ENCODE results near the gene PROB1.
"Not testable (repeated sequence)": the region's sequence is repeated elsewhere in the genome, so short reads cannot be mapped to it uniquely, and the experiment has no call there.

The PROB1 gene, protein sequence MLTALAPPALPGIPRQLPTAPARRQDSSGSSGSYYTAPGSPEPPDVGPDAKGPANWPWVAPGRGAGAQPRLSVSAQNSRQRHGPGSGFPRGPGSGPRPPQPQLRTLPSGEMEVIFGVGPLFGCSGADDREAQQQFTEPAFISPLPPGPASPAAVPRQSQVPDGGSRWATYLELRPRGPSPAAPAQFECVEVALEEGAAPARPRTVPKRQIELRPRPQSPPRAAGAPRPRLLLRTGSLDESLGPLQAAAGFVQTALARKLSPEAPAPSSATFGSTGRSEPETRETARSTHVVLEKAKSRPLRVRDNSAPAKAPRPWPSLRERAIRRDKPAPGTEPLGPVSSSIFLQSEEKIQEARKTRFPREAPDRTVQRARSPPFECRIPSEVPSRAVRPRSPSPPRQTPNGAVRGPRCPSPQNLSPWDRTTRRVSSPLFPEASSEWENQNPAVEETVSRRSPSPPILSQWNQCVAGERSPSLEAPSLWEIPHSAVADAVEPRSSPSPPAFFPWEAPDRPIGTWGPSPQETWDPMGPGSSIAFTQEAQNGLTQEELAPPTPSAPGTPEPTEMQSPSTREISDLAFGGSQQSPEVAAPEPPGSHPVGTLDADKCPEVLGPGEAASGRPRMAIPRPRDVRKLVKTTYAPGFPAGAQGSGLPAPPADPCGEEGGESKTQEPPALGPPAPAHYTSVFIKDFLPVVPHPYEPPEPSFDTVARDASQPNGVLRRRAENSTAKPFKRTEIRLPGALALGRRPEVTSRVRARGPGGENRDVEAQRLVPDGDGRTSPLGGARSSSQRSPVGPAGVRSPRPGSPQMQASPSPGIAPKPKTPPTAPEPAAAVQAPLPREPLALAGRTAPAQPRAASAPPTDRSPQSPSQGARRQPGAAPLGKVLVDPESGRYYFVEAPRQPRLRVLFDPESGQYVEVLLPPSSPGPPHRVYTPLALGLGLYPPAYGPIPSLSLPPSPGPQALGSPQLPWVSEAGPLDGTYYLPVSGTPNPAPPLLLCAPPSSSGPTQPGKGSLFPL

DNA sequence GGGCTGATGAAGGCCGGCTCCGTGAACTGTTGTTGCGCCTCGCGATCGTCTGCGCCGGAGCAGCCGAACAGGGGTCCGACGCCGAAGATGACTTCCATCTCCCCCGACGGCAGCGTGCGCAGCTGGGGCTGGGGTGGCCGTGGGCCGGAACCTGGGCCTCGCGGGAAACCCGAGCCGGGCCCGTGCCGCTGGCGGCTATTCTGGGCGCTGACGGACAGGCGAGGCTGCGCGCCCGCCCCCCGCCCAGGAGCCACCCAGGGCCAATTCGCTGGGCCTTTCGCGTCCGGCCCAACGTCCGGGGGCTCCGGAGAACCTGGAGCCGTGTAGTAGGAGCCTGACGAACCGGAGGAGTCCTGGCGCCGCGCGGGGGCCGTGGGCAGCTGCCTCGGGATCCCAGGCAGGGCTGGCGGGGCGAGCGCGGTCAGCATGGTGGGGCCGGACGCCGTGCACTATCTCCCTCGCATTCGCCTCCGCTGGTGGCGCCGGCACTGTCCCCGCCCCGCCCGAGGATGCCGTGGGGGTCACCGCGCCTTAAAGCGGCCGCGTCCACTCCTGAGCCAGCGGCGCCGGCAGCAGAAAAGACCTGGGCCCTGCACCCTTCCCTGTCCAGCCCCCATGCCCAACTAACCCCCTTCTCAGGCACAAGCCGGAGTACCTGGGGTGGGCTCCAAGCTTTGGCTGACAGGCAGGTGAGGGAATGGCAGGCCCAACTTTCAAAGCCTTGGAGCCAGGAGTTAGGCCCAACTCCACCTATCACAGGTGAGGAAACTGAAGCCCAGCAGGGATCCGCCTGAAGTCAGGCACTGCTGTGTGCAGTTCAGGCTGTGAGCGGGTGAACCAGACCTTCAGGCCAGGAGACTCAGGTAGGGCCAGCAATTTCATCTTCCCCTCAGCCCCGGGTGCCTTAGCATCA is at the start of gene PROB1:
TSS of gene PROB1 (minus strand) at position 451 of the 913 bp plus-strand sequence. CDS start at position 428, 23 bp downstream.
- no peak for DNase-seq (ENCODE audit: low read depth in 2 of 2)

DNA sequence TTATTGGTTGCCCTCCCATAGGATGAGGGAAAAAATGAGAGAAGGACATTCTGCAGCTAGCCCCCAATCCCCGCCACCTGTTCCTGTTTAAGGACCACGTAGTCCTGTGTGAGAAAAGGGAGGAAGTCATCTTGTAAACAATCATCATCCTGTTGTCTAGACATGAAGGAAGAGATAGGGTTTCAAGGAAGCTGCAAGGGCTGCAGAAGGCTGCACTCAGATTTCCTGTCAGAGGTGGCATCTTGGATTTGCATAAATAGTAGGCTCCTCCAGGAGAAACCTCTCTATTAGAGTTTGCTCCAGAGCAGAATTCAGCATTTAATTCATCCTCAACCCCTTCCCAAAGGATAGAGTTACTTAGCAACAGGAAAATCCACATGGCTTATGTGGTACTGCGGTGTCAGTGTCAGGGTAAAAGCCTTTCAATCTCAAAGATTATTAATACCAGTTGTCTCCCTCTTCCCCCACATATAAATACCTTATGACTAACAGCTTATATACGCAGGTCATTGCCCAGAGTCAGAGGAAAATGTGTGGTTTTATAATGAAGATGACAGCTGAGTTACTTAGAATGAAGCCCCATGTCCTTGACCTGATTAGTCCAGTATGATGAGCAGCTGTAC is 49.0 kb upstream of the PROB1 start:
- DNase-seq (ENCODE audit: low read depth in 2 of 2), result no peak

DNA sequence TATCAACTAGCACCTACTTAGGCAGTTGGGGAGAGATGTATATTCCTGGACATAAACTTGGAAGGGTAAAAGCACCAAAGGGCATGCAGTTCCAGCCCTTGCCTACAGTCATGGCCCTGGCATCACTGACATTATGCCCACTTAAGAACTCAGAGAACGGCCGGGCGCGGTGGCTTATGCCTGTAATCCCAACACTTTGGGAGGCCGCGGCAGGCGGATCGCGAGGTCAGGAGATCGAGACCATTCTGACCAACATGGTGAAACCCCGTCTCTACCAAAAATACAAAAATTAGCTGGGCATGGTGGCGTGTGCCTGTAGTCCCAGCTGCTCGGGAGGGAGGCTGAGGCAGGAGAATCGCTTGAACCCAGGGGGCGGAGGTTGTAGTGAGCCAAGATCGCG is 45.5 kb upstream of the PROB1 start:
- DNase-seq (ENCODE audit: low read depth in 2 of 2), result not testable (repeated sequence)

DNA sequence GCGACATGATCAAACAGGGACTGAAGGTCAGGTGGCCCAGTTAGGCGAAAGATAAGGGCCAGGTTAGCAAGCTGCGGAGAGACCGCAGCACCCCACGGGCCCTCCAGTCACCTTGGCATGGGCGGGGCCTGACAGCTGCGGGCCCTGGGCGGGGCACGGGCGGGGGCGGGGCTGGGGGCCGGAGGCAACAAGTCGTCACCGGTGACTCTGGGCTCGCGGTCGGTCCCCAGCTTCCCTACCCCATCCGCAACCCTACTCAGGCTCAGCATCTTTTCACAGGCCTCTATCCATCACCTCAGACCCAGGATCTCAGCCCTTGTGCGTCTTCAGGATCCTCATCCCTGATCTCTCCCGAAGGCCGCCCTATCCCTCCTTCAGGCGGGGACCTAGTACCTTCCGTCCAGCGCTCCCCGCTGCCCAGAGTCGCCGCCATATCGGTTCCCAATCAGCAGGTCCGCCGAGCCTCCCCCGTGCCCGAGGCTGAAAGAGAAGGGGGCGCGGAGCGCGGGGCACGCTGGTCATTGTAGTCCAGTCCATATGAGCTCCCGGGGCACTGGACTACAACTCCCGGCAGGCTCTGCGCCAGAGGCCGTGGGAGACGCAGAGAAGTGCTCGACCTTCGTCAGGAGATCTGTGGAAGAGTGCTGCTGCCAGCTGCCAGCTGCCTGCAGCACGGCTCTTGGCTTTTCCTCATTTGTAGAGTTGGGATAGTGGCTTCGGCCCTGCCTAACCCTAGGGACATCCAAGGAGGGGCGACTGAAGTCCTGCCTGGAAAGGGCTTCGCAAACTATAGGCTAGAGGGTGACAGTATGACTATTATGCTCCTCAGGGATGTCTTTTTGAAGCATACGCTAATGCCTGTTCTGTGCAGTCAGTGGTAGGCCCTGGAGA is 44.4 kb upstream of the PROB1 start, which contains the start of gene DNAJC18:
TSS of gene DNAJC18 (minus strand) at position 513 of the 891 bp plus-strand sequence. CDS start at position 433, 80 bp downstream.
- DNase-seq (ENCODE audit: low read depth in 2 of 2), result peak; percentile 86 to 89

DNA sequence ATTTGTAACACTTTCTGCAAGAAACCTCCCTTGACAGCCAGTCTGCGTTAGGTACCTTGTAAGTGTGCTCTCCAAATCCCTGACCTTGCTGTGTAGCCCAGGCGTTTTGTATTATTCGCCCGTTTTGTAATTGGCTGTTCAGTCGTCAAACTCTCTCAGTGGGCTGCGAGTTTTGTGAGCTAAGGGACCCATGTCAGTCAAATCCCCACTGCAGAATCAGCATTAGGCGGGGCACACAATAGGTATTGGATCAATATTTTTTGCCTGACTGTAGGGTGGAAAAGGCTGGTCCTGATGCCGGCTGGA is 43.8 kb upstream of the PROB1 start:
- no peak for DNase-seq (ENCODE audit: low read depth in 2 of 2)

DNA sequence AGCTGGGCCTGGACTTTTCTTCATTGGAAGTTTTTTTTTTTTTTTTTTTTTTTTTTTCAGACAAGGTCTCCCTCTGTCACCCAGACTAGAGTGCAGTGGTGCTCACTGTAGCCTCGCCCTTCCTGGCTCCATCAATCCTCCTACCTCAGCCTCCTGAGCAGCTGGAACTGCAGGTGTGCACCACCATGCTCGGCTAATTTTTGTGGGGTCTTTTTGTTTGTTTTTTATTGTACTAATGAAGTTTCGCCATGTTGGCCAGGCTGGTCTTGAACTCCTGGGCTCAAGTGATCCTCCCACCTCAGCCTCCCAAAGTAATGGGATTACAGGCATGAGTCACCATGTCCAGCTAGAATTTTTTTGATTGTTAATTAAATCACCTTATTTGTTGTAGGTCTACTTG is 40.8 kb upstream of the PROB1 start:
- no peak for DNase-seq (ENCODE audit: low read depth in 2 of 2)

DNA sequence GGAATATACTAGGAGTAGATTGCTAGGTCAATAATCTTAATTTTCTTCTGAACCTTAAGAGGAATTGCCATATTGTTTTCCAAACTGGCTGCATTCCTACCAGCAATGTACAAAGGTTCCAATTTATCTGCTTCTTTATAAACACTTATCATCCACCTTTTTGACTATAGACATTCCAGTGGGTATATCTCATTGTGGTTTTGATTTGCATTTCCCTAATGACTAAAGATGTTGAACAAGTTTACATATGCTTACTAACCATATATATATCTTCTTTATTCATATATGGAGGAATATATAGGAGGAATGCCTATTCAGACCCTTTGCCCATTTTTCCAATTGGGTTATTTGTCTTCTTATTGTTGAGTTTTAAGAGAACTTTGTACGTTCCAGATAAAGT is 36.8 kb upstream of the PROB1 start:
- DNase-seq (ENCODE audit: low read depth in 2 of 2), result no peak

DNA sequence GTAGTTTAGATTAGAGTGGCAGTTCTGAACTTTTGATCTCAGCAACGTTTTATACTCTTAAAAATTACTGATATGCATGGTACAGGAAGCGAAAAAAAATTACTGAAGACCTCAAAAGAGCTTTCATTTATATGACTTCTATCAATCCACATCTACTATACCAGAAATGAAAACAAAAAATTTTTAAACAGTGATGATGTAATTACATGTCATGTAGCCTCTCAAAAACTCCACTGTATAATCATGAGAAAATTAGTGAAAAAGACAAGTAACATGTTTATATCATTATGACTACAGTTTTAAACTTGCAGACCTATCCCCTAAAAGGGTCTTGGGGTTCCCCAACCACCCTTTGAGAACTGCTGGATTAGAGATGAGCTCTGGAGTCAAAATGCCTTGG is 35.1 kb upstream of the PROB1 start:
- DNase-seq (ENCODE audit: low read depth in 2 of 2), result no peak

DNA sequence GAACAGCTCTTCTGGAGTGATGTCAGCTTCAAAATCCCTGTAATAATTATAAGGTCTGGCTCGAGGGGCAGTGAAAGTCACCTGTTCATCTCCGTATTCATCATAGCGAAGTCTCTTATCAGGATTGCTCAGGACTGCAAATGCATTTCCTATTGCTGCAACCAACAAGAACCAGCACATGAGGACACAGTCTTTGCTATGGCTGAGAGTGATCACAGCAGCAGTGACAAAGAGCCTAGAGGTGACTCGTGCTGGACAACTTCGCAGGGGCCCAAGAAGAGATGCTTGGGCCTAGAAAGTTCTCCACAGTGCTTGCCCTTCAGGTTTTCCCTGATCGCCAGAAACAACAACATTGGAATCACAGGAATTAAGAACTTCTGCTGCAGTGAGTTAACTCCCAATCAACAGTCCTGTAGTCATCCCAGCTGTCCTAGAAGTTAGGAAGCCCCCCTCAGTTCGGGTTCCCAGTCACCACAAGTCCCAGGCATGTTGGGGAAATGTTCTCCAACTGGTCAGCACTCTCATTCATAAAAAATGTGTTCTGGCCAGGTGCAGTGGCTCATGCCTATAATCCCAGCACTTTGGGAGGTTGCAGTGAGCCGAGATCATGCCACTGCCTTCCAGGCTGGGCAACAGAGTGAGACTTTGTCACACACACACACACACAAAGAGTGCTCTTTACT is 31.4 kb upstream of the PROB1 start:
- no peak for DNase-seq (ENCODE audit: low read depth in 2 of 2)

DNA sequence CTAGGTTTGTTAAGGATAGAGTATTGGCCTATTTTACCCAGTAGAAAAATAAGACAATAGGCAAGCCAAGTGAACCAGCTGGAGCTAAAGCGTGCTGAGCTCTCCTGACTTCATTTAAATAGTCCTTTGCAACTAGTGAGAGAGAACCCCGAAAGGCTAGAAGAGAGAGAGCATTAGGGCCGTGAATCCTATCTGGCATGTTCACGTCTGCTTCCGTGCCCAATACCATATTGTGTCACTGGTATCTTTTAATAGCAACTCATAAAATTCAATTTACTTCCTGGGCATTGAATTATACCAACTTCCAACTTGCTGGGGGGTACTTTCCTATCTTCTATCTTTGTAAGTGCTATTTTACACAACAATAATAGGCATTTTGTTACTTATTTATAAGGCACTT is 30.6 kb upstream of the PROB1 start:
- no peak for DNase-seq (ENCODE audit: low read depth in 2 of 2)

DNA sequence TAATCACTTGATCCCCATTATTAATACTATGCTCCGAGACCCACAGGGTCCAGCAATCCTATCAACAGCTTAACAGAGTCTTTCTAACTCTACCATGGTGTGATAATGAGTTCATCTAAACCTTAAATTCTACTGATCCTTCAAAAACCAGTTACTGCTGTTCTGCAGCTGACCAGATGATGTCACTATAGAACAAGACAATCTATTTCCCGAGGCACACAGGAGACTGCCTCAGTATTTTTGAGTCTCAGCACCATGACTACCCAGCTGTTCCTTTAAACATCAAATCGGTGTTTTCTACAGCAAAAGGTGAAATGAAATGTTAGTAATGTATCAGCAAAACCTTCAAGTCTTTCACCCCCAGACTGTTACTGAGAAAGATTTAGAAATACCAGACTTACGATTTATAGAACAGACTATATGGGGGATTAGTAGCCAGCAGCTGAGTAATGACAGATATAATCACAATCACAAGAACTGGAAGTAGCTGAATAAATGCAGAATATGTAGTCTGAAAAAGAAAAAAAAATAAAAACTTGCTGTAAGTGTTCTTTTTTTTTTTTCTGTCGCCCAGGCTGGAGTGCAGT is 27.5 kb upstream of the PROB1 start:
- no peak for DNase-seq (ENCODE audit: low read depth in 2 of 2)

DNA sequence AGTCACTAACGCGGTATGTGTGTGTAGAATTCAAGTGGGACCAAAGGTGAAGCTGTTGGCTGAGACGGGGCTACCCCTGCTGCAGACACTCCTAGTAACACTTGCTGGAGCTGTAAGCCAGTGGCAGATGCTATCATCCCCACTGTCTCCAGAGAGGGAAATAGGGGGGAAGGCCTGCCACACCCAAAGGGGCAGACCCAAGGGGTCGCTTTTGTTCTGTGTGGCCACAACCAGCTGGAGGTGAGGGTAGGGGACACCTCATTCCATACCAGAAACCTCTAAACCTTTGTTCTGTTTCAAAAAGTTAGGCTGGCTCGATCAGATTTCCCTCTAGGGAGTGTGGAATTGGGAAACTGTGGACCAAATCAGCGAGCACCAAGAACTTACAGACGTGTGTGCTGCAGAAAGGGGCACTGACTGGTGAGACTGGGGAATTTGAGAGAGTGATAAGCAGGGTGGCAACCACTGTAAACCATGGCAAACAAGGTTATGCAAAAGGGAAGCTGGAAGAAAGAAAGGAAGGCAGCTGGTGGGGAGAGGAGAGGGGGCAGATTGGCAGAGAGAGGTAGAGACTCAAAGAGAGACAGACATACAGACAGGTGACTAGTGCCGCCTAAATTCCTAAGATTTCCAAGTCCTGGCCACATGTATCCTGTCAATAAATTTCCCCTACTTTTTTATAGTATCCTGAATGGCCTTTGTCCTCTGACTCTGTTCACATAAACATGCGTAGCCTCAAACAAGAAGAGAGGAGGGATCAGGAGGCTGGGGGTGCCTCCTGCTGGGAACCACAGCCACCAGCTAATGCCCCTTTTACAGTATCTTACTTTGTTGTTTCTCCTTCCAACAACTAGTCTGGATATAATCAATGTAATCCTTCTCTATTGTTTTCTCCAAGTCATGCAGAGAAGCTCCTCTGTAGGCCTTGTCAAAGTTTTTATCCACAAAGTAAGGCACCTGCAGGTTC is 24.6 kb upstream of the PROB1 start:
- DNase-seq (ENCODE audit: low read depth in 2 of 2), result no peak

DNA sequence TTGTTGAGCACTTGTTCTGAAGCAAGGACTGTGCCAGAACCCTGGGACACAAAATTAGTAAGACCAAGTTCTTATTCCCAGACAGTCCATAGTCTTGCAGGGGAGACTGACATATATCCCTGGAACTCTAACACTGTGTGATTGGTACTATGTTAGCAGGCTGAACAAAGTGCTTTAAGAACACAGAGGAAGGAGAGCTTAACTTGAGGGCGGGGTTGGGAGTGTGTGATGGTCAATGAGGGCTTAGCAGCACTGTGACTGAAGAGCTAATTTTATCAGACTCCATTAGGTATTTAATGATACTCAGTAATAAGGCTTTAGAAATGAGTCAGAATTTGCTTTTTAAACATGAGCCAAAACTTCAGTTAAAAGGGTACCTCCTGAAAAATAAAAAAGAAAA is 23.9 kb upstream of the PROB1 start:
- DNase-seq (ENCODE audit: low read depth in 2 of 2), result no peak

DNA sequence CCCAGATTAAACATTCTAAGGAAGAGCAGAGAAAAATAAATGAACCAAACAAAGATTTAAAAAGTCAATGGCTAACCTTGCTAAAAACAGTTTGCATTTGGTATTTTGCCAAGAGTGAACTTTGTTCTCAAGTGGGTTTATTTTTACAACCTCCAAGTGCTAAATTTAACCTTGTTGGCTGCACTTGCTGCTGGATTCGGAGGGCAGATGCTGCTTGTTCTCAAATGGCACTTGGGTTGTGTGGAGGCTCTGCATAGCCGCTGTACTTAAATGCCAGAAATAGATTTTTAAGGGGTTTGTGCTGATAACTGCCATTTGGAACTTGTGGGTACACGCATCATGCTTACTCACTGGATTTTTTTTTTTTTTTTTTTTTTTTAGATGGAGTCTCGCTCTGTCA is 22.3 kb upstream of the PROB1 start:
- no peak for DNase-seq (ENCODE audit: low read depth in 2 of 2)

DNA sequence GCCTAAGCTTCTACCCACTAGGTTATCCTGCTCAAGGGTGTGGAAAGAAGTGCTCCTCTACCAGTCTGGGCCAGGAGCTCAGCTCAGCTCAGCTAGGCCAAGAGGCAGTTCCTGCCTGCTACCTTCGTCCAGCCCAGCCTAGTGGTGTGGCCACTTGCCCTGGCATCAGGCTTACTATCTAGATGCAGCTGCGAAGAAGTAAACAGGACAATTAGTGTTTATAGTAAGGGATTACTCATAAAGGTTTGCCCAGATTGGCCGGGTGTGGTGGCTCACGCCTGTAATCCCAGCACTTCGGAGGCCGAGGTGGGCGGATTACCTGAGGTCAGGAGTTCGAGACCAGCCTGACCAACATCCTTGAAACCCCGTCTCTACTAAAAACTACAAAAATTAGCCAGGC is 21.7 kb upstream of the PROB1 start:
- no peak for DNase-seq (ENCODE audit: low read depth in 2 of 2)

DNA sequence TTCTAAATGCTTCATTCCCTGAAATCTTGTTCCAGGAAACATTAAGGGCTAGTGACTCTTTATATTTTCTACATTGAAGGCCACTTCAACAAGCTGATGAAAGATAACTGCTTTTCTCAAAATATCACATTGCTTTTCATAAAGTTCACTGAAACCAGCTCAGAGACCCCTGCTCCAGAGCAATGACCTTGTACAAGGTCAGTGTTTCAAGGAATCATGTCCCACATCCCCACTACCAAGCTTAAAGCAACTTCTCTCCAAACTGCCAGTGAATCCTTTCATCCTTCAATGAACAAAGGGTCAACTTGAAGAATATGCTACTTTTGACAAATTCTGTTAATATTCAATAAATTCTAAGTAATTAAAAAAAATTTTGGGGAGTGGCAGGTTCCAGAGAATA is 21.0 kb upstream of the PROB1 start:
- no peak for DNase-seq (ENCODE audit: low read depth in 2 of 2)

DNA sequence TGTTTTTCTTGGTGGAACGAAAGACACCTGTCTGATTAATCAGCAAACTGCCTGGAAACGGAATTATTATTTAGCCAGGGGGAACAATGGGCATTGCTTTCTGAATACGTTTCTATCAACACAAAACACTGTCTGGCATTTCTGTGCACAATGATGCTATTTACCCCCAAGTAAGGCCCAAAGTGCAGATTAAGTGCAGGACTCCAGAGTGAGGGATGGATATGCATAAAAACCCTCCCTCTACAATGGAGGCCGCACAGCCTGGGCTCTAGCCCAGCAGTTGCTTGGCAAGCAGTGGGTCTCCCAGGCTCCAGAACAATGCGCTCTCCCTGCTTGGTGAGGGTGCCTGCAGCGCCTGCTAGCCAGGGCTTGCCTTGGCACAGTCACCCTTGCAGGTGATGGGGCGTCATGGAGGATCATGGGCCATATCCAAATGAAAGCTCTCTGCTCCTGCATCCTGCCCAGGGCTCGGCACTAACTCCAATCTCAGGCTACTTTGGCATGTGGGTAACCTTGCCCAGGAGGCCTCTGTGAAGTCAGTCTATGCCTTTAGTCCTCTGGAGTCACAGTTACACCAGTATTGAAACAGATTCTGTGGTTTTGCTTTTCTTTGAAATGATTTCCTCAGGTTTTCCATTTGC is 20.4 kb upstream of the PROB1 start:
- no peak for DNase-seq (ENCODE audit: low read depth in 2 of 2)

Data from stimulated activated CD8-positive, alpha-beta memory T cell treated with anti-CD3 and anti-CD28 coated beads, Interleukin-15, amount 100 ng/mL, for 48 hours (primary cell).